ENCODE data around the gene UNC79. TPM values are rescaled to one million over a fixed set of nuclear protein-coding genes. Genes with fewer than 3 reads are reported as not detected.
A peak's percentile ranks its signal among the peaks of the same experiment; 100 is the strongest.

The UNC79 gene
- total RNA-seq, 1 experiment from 2014 or later = 0.05 TPM

DNA sequence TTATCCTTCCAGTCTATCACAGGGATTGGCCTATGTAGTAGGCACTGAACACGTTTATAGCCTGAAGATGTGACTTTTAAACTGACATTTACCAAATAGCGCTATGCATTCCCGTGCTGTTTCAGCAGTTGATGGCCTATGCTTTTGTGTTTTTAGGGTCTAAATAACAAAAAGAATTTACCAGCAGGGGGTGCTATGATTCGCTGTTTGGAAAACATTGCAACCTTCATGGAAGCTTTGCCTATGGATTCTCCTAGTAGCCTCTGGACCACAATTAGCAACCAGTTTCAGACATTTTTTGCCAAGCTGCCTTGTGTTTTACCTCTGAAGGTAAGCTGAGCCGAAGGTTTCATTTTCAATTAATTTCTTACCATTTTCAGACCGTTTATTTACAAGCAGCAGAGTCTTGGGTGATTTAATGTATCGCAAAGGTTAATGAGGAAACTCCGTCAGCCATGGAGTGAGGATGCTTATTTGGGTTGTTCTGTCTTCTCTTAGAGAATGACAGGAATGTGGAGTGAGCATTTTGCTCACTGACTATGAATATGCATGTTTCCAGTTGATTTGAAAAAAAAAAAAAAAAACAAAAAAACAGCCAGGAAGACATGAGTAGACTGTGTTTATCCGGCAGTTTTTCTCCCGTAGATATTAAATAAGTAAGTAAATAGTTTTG, 224.5 kb downstream of the UNC79 start:
- CTCF ChIA-PET = no interaction called here
- TF ChIP-seq REST (IDR thresholded peaks at IDR 0.05; ENCODE audit: insufficient read depth in 1 of 2, low read depth in 2 of 2, low read length in 1 of 2) = no peak
- TF ChIP-seq CTCF (IDR thresholded peaks at IDR 0.05) = peak; percentile 67
- TF ChIP-seq POLR2AphosphoS5 (IDR thresholded peaks at IDR 0.05; ENCODE audit: low read depth, low read length) = no peak
- no peak for TF ChIP-seq TCF7L2 (IDR thresholded peaks at IDR 0.05; ENCODE audit: low read depth, low read length)
- no peak for TF ChIP-seq SIN3A (IDR thresholded peaks at IDR 0.05; ENCODE audit: borderline replicate concordance, insufficient read depth, low read depth, low read length)
- Histone ChIP-seq H3K9me3 (ENCODE audit: control insufficient read depth, insufficient read depth, low read depth, low read length) (no peaks in the 10 kb centered on the region), H3K4me3 (ENCODE audit: low read depth in 2 of 2, low read length in 2 of 2) (no peak overlapping the region), H3K27ac (ENCODE audit: low read length) (no peak overlapping the region), H3K36me3 (ENCODE audit: control insufficient read depth, insufficient read depth, low read length) (no peaks in the 10 kb centered on the region), H3K27me3 (ENCODE audit: control insufficient read depth, insufficient read depth, low read length) (no peaks in the 10 kb centered on the region; the same call in 1 of the 2 replicates), H3K4me1 (ENCODE audit: control insufficient read depth, insufficient read depth, low read length) (no peaks in the 10 kb centered on the region)
- POLR2A ChIA-PET = no interaction called here
- ATAC-seq (peak; percentile 75; the same call in 1 of the 2 replicates), DNase-seq (ENCODE audit: low read depth, low spot score) (peak; percentile 27)
- in situ Hi-C loops (cut with HindIII; ENCODE audit: low pct_unique_long_range_greater_than_20kb, low sequenced_read_pairs) = no loop called here
- no TSS peak for BruUV-seq (replicated peaks)
- intact Hi-C loops (cut with micrococcal nuclease; ENCODE audit: unreplicated experiment) = loop anchor here (10.0 kb wide), 1 partner anchor 130 kb away; the partner anchor contains the start of gene PRIMA1

- ATAC-seq (no peak), DNase-seq (ENCODE audit: low read depth, low spot score) (no peak)
- H3K4me1 ChIP-seq (ENCODE audit: control insufficient read depth, insufficient read depth, low read length) = no peaks in the 10 kb centered on the region
- ChIA-PET CTCF (no interaction called here), POLR2A (no interaction called here)
- BruUV-seq (replicated peaks) = no TSS peak
- no peak overlapping the region for H3K27ac ChIP-seq (ENCODE audit: low read length)
- no peaks in the 10 kb centered on the region; the same call in 1 of the 2 replicates for H3K27me3 ChIP-seq (ENCODE audit: control insufficient read depth, insufficient read depth, low read length)
- no peak for TF ChIP-seq SIN3A (IDR thresholded peaks at IDR 0.05; ENCODE audit: borderline replicate concordance, insufficient read depth, low read depth, low read length)
- no peak for TF ChIP-seq TCF7L2 (IDR thresholded peaks at IDR 0.05; ENCODE audit: low read depth, low read length)
- no peak for TF ChIP-seq POLR2AphosphoS5 (IDR thresholded peaks at IDR 0.05; ENCODE audit: low read depth, low read length)
- TF ChIP-seq CTCF (IDR thresholded peaks at IDR 0.05) = no peak
- TF ChIP-seq REST (IDR thresholded peaks at IDR 0.05; ENCODE audit: insufficient read depth in 1 of 2, low read depth in 2 of 2, low read length in 1 of 2) = no peak
- no peak overlapping the region for H3K4me3 ChIP-seq (ENCODE audit: low read depth in 2 of 2, low read length in 2 of 2)
- intact Hi-C loops (cut with micrococcal nuclease; ENCODE audit: unreplicated experiment) (loop anchor here (10.0 kb wide), 1 partner anchor 127 kb away; the partner anchor contains the start of gene PRIMA1), in situ Hi-C loops (cut with HindIII; ENCODE audit: low pct_unique_long_range_greater_than_20kb, low sequenced_read_pairs) (no loop called here)
- no peaks in the 10 kb centered on the region for H3K36me3 ChIP-seq (ENCODE audit: control insufficient read depth, insufficient read depth, low read length)
- H3K9me3 ChIP-seq (ENCODE audit: control insufficient read depth, insufficient read depth, low read depth, low read length) = no peaks in the 10 kb centered on the region
Measured at GRCh38 chr14:93657875-93658274, 227.1 kb downstream of the UNC79 start.
